ENCODE measurements around the gene TGM2. TPM values are rescaled to one million over a fixed set of nuclear protein-coding genes. Genes with fewer than 3 reads are reported as not detected.

TGM2 gene
- 10 to 100 TPM; 14.2 to 52.0 (median 21.7) TPM for total RNA-seq

DNA sequence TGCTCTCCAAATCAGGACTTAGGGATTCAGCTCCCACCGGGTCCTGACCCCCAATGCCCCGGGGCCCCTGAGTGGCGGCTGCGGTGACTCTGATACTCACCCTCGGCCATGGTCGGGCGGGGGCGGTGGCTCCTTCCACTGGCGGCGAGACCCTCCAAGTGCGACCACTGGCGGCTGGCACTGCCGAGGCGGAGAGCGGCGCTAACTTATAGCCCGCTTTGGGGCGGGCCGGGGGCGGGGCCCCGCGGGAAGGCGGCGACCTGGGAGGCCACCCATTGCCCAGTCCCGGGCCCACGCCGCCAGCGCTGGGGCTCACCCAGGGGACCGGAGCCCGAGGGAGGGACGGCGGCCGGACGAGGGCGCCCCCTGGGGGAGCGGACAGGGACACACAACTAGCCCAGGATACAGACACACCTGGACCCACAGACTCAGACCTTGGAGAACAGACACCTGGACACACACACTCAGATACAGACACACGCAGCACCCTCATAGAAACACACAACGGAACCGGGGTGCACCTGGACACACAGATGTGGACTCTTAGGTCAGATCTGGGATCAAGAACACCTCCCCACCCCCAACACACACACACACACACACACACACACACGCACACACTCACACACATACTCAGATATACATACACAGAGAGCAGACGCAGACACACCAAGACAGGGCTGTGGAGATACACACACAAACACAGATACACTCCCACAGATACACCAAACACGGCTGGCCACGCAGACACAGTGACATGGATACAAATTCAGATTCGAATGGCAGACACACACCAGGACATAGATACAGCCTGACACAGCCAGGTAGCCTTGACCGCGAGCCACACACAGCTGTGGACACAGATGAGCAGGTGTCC, at the start of gene TGM2:
Gene TGM2 (minus strand): TSS at position 182 of the 877 bp plus-strand sequence. CDS start 72 bp downstream, at position 110.
- intact Hi-C loops (cut with DNase I; ENCODE audit: low total_unique reads), result loop anchor here (2.0 to 5.0 kb wide), 2 partner anchors 91 to 108 kb away; no protein-coding TSS in a partner anchor
- TF ChIP-seq, protein P1, sequence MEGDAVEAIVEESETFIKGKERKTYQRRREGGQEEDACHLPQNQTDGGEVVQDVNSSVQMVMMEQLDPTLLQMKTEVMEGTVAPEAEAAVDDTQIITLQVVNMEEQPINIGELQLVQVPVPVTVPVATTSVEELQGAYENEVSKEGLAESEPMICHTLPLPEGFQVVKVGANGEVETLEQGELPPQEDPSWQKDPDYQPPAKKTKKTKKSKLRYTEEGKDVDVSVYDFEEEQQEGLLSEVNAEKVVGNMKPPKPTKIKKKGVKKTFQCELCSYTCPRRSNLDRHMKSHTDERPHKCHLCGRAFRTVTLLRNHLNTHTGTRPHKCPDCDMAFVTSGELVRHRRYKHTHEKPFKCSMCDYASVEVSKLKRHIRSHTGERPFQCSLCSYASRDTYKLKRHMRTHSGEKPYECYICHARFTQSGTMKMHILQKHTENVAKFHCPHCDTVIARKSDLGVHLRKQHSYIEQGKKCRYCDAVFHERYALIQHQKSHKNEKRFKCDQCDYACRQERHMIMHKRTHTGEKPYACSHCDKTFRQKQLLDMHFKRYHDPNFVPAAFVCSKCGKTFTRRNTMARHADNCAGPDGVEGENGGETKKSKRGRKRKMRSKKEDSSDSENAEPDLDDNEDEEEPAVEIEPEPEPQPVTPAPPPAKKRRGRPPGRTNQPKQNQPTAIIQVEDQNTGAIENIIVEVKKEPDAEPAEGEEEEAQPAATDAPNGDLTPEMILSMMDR (IDR thresholded peaks at IDR 0.05), result peak; percentile 87 to 95 (median 88)
- no peak for TF ChIP-seq EP300 (IDR thresholded peaks at IDR 0.05; ENCODE audit: low read depth)
- H3K27me3 ChIP-seq, result no peaks in the 10 kb centered on the region
- no peaks in the 10 kb centered on the region for H3K9me3 ChIP-seq
- H3K36me3 ChIP-seq, result no peaks in the 10 kb centered on the region
- peak within 1 kb of the TSS; percentile 27 to 72 (median 59) for H3K27ac ChIP-seq
- peaks cover 5 to 29% (median 10%) of the 10 kb centered on the region in 4 donors for H3K4me1 ChIP-seq
- peak within 1 kb of the TSS; percentile 18 to 45 (median 34) for H3K4me3 ChIP-seq
- 9% methylated on average over 46 of the region's 46 CpGs; no CpG with 5 or more reads in 1 of the 2 donors for WGBS, 2 donors (ENCODE audit: low coverage in 1 of 2)
- in situ Hi-C loops (cut with MboI; ENCODE audit: low pct_ligation_motif_present in 1 of 4, low pct_unique_long_range_greater_than_20kb in 1 of 4, low sequenced_read_pairs in 3 of 4), result loop anchor here in 3 of 4 donors (10.0 to 25.0 kb wide), 3 partner anchors 91 to 103 kb away; no protein-coding TSS in a partner anchor
- peak; percentile 85 for DNase-seq

DNA sequence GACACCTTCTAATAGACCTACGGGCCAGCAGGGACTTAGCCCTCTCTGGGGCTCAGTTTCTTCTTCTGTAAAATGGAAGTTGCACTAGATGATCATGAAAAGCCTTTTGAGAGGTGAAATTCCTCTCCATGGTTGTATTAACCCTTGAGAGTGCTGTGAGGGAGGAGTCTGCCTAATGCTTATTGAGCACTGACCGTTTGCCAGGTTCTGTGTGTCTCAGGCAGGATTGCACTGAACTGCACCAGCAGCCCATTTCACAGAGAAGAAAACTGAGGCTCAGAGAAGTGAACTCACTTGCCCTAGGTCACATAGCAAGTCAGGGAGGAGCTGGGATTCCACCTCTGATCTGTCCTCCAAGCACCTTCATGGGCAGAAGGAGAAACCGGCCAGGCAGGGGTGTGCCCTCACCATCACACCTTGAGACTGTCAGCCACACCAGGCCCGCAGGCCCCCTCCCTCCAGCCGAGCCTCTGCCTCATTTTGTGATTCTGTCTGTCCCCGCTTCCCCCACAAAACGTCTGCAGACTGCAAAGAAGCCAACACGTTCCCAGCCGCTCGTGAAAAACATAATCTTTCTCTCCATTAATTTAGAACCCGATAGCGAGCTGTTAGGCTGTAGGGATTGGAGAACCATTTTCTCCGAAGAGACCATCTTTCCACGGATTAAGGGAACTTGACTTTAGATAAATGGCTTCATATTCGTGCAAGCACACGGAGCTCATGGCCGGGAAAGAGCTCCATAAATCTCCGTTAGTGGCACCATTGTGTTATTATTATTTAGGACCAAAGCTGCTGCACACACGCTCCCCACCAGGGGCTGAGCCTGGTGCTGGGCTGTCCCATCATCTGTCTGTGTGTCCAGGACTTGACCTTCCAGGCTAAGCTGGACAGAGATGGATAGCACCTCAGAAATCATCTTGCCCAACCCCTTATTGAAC, 49.5 kb upstream of the TGM2 start:
- intact Hi-C loops (cut with DNase I; ENCODE audit: low total_unique reads) (no loop called here), in situ Hi-C loops (cut with MboI; ENCODE audit: low pct_ligation_motif_present in 1 of 4, low pct_unique_long_range_greater_than_20kb in 1 of 4, low sequenced_read_pairs in 3 of 4) (loop anchor here in 1 of 4 donors (5.0 kb wide), 1 partner anchor 157 kb away; no protein-coding TSS in a partner anchor)

DNA sequence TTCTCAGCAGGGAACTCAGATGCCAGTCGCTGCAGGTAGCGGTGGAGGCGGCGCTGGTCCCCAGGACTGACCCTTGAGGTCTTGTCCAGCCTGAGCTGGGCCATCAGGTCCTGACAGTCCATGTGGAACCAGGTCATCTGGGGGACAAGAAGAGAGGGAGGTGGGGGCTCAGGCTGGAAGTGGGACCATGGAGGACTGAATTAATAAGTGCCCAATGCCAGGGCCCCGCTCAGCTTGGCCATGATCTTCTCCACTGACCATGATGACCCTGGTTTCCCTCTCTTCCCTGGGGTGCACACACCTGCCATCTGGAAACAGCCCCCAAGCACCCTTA, 48.5 kb upstream of the TGM2 start:
- Histone ChIP-seq H3K27ac (no peak overlapping the region), H3K27me3 (no peaks in the 10 kb centered on the region), H3K9me3 (no peaks in the 10 kb centered on the region), H3K4me3 (no peak overlapping the region), H3K36me3 (no peaks in the 10 kb centered on the region), H3K4me1 (no peaks in the 10 kb centered on the region)
- no peak for DNase-seq
- 100% methylated on average over 1 to 5 of the region's 5 CpGs for WGBS, 2 donors (ENCODE audit: low coverage in 1 of 2)
- TF ChIP-seq POLR2A (IDR thresholded peaks at IDR 0.05) (no peak), EP300 (IDR thresholded peaks at IDR 0.05; ENCODE audit: low read depth) (no peak), POLR2AphosphoS5 (IDR thresholded peaks at IDR 0.05) (no peak)
- TF ChIP-seq, protein P1 (IDR thresholded peaks at IDR 0.05), result no peak
- in situ Hi-C loops (cut with MboI; ENCODE audit: low pct_ligation_motif_present in 1 of 4, low pct_unique_long_range_greater_than_20kb in 1 of 4, low sequenced_read_pairs in 3 of 4) (loop anchor here in 1 of 4 donors (5.0 kb wide), 1 partner anchor 156 kb away; no protein-coding TSS in a partner anchor), intact Hi-C loops (cut with DNase I; ENCODE audit: low total_unique reads) (no loop called here)

More for the DNA sequence above, 49.5 kb upstream of the TGM2 start:
- Histone ChIP-seq H3K36me3 (no peaks in the 10 kb centered on the region), H3K4me1 (no peaks in the 10 kb centered on the region), H3K4me3 (no peak overlapping the region), H3K9me3 (no peaks in the 10 kb centered on the region), H3K27me3 (no peaks in the 10 kb centered on the region), H3K27ac (no peak overlapping the region)
- TF ChIP-seq EP300 (IDR thresholded peaks at IDR 0.05; ENCODE audit: low read depth) (no peak), POLR2AphosphoS5 (IDR thresholded peaks at IDR 0.05) (no peak), POLR2A (IDR thresholded peaks at IDR 0.05) (no peak)
- TF ChIP-seq, protein P1 (IDR thresholded peaks at IDR 0.05), result no peak
- DNase-seq, result no peak
- WGBS, 2 donors (ENCODE audit: low coverage in 1 of 2), result 49 to 67% methylated on average over 12 to 19 of the region's 19 CpGs
